Lung (tissue), 12 donors: ENCODE measurements around the gene SDK1. TPM values are rescaled to one million over a fixed set of nuclear protein-coding genes. Genes with fewer than 3 reads are reported as not detected.

Experiments used
- ATAC-seq: fragments of 200-7000 bp; cut with Tn5 transposase; one replicate; pipeline ENCODE4 v1.9.1; 2020; ENCODE audit warnings: moderate number of reproducible peaks; ENCODE audit not compliant: insufficient read depth, low FRiP score
- DNase-seq, 3 donors: peaks; one replicate each; pipeline ENCODE4 v3.0.0-alpha.2; 2013 to 2017
- H3K27ac ChIP-seq, 2 donors: one replicate each; pipeline ENCODE4 v1.5.1; 2013; ENCODE audit warnings: mild to moderate bottlenecking in 2 of 2, moderate library complexity in 2 of 2, control low read depth in 1 of 2, inconsistent platforms in 1 of 2, low read depth in 1 of 2, low read length in 1 of 2
- H3K27me3 ChIP-seq, 3 donors: one replicate each; pipeline ENCODE4 v1.5.1; 2013; ENCODE audit warnings: low read length in 2 of 3; ENCODE audit not compliant: control insufficient read depth in 3 of 3, insufficient read depth in 3 of 3
- H3K36me3 ChIP-seq, 4 donors: one replicate each; pipeline ENCODE4 v1.5.1; 2013; ENCODE audit warnings: low read length in 4 of 4, mild to moderate bottlenecking in 1 of 4, moderate library complexity in 1 of 4; ENCODE audit not compliant: control insufficient read depth in 4 of 4, insufficient read depth in 4 of 4
- H3K4me1 ChIP-seq, 5 donors: one replicate each; pipeline ENCODE4 v1.5.1; 2013; ENCODE audit warnings: low read length in 5 of 5, mild to moderate bottlenecking in 2 of 5, moderate library complexity in 1 of 5; ENCODE audit not compliant: control insufficient read depth in 5 of 5, insufficient read depth in 5 of 5
- H3K4me3 ChIP-seq: one replicate; pipeline ENCODE4 v1.5.1; 2013; ENCODE audit warnings: mild to moderate bottlenecking, control low read depth, moderate library complexity
- H3K9ac ChIP-seq, 2 donors: one replicate each; pipeline ENCODE4 v1.5.1; 2013; ENCODE audit warnings: low read length in 2 of 2, control low read depth in 1 of 2; ENCODE audit not compliant: insufficient read depth in 1 of 2
- H3K9me3 ChIP-seq, 4 donors: one replicate each; pipeline ENCODE4 v1.5.1; 2013; ENCODE audit warnings: low read length in 3 of 4, mild to moderate bottlenecking in 1 of 4, moderate library complexity in 1 of 4; ENCODE audit not compliant: control insufficient read depth in 4 of 4, insufficient read depth in 3 of 4
- WGBS, 2 donors: extraction: QIAGEN DNeasy Blood & Tissue Kit; methylation state at CpG; one replicate each; pipeline ENCODE4 v1.1.7; 2013; 5-methylcytosine and 5-hydroxymethylcytosine counted together
- polyA plus RNA-seq, 2 donors: library from polyadenylated mRNA; stranded (reverse); fragments of 200-250 nt; gene quantifications; one replicate each; pipeline ENCODE4 v1.2.1, GENCODE V29; 2013
- total RNA-seq, 2 donors: library from RNA; depleted of rRNA in 1 of 2; stranded (reverse); fragments of >200 nt in 1 of 2; gene quantifications; one replicate each; pipeline ENCODE4 v1.2.1, GENCODE V29; 2014 to 2021
- TF ChIP-seq, protein P1 (sequence below): IDR thresholded peaks from 2 replicates; pipeline ENCODE4 v1.5.1; 2012; ENCODE audit warnings: mild to moderate bottlenecking; ENCODE audit errors: control extremely low read depth, extremely low read depth
- donor health status: control.
- donor health status: control.
- donor health status: Bipolar disorder and iron deficiency.
- donor health status: healthy.
- donor health status: DM: yes; HTN: yes; CAD: no.

The SDK1 gene
- total and polyA plus RNA-seq, 4 donors, result 3.7 to 30.1 (median 12.7) TPM

GRCh38 chr7:3510101-3511020 lies 209.3 kb downstream of the SDK1 start:
- Histone ChIP-seq H3K36me3 (no peaks in the 10 kb centered on the region), H3K9ac (no peak overlapping the region), H3K27ac (no peak overlapping the region), H3K27me3 (peaks cover 0 to 3% (median 0%) of the 10 kb centered on the region in 3 donors), H3K9me3 (peaks cover 0 to 1% (median 0%) of the 10 kb centered on the region in 4 donors), H3K4me3 (no peak overlapping the region), H3K4me1 (no peaks in the 10 kb centered on the region)
- WGBS, 2 donors, result 74 to 78% methylated on average over 11 of the region's 11 CpGs
- TF ChIP-seq, protein P1, sequence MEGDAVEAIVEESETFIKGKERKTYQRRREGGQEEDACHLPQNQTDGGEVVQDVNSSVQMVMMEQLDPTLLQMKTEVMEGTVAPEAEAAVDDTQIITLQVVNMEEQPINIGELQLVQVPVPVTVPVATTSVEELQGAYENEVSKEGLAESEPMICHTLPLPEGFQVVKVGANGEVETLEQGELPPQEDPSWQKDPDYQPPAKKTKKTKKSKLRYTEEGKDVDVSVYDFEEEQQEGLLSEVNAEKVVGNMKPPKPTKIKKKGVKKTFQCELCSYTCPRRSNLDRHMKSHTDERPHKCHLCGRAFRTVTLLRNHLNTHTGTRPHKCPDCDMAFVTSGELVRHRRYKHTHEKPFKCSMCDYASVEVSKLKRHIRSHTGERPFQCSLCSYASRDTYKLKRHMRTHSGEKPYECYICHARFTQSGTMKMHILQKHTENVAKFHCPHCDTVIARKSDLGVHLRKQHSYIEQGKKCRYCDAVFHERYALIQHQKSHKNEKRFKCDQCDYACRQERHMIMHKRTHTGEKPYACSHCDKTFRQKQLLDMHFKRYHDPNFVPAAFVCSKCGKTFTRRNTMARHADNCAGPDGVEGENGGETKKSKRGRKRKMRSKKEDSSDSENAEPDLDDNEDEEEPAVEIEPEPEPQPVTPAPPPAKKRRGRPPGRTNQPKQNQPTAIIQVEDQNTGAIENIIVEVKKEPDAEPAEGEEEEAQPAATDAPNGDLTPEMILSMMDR, result no peak
- DNase-seq, result no peak
- no peak for ATAC-seq

DNA sequence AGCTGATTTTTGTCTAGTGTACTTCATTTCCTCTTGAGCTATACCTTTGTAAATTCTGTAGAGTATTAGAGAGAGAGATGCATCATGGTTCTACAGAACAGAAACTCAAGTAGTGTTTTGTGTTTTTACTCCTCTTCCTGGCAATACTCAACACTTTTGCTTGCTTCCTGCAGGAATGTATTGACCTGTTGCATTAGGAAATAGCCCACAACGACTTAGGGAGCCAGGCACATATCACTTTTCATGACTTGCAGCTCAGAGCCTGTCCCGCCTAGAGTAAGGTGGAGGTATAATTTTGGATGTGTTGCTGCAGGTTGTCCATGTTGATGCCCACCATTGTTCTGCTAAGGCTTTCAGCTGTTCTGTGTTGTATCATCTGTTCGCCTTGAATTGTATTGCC lies 216.3 kb downstream of the SDK1 start:
- Histone ChIP-seq H3K4me3 (no peak overlapping the region), H3K27me3 (peaks cover 0 to 3% (median 0%) of the 10 kb centered on the region in 3 donors), H3K36me3 (no peaks in the 10 kb centered on the region), H3K9me3 (no peaks in the 10 kb centered on the region), H3K4me1 (peaks cover 0 to 6% (median 0%) of the 10 kb centered on the region in 5 donors), H3K9ac (no peak overlapping the region), H3K27ac (no peak overlapping the region)
- ATAC-seq (no peak), DNase-seq (no peak)
- TF ChIP-seq, protein P1, result no peak
- WGBS, 2 donors, result 71 to 75% methylated on average over 3 of the region's 3 CpGs

DNA sequence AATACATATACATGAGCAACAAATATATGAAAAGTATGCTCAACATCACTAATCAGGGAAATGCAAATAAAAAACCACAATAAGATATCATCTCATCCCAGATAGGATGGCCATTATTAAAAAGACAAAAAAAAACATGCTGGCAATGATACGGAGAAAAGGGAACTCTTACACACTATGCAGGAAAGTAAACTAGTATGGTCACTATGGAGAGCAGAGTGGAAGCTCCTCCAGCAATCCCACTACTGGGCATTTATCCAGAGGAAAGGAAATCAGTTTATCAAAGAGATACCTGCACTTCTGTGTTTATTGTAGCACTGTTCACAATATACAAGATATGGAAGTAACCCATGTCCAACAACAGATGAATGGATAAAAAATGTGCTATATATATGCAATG lies 217.5 kb downstream of the SDK1 start:
- Histone ChIP-seq H3K9ac (no peak overlapping the region), H3K36me3 (no peaks in the 10 kb centered on the region), H3K4me1 (peaks cover 0 to 6% (median 0%) of the 10 kb centered on the region in 5 donors), H3K27ac (no peak overlapping the region), H3K4me3 (no peak overlapping the region), H3K27me3 (peaks cover 0 to 3% (median 0%) of the 10 kb centered on the region in 3 donors), H3K9me3 (no peaks in the 10 kb centered on the region)
- 48 to 58% methylated on average over 1 of the region's 1 CpG for WGBS, 2 donors
- ATAC-seq (no peak), DNase-seq (no peak)
- TF ChIP-seq, protein P1, result no peak
